CD1c-positive myeloid dendritic cell (primary cell): Measurements from ENCODE around the gene PPY.
"Not testable (repeated sequence)": the region's sequence is repeated elsewhere in the genome, so short reads cannot be mapped to it uniquely, and the experiment has no call there.

Source experiments
- DNase-seq: peaks from one replicate; pipeline ENCODE4 v3.0.0-alpha.2; 2016; ENCODE audit errors: extremely low spot score

Gene PPY

DNA sequence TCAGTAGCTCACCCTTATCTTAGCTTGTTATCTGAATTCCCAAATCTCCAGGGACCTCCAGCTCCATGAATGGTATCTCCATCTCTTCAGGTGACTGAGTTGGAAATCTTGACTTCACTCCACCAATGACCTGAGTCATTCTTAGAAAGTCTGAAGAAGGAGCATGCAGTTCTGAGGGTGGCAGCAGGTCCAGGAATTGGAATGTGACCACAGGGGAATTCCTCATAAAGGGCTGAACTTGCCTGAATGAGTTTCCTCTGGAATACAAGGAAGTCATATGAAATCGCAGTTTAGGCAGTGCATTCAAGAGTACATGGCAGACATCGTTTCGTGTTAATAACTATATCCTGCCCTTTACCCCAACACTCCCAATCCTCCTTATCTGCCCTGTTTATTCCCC lies 24.0 kb upstream of the PPY start:
- DNase-seq: no peak

DNA sequence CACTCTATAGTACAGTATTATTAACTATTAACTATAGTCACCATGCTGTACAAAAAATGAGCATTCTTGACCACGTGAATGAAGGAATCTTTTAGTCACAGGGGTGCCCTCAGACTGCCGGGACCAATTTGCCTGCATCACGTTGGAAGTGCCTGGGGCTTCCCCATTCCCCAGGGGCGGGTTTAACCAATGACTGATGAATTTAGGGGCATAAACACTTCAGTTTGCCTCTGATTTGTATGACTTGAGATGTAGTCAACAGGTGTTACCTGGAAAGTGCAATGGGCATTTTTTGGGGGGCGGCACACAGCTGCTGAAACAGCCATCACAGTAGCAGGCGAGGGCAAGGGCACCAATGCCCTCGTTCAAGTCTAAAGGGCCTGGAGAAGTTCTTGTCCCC lies 20.2 kb upstream of the PPY start:
- DNase-seq: no peak

DNA sequence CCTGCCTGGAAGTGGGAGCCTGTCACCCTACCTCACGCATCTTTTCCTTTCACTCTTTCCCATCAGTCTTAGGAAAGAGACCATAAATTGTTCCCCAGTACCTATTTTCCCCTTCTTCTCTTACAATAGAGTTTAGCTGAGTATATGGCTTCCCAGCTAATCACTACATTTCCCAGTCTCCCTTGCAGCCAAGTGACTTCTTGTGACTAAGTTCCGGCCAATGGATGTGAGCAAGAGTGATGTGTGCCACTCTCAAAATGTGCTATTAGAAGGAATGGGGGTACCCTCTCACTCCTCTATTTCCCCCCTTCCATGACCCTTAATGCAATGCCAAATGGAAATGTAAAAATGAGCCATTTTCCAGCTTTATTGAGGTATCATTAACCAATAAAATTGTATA lies 19.7 kb upstream of the PPY start:
- DNase-seq: no peak

DNA sequence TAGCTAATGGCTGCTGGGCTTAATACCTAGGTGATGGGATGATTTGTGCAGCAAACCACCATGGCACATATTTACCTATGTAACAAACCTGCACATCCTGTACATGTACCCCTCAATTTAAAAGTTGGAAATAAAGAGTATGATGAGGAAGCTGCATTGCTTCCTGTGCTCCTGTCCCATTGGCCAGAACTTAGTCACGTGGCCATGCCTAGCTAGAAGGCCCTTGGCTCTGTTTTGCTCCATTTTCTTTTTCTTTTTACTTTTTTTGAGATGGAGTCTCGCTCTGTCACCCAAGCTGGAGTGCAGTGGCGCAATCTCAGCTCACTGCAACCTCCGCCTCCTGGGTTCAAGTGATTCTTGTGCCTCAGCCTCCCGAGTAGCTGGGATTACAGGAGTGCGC lies 19.0 kb upstream of the PPY start:
- DNase-seq: not testable (repeated sequence)

DNA sequence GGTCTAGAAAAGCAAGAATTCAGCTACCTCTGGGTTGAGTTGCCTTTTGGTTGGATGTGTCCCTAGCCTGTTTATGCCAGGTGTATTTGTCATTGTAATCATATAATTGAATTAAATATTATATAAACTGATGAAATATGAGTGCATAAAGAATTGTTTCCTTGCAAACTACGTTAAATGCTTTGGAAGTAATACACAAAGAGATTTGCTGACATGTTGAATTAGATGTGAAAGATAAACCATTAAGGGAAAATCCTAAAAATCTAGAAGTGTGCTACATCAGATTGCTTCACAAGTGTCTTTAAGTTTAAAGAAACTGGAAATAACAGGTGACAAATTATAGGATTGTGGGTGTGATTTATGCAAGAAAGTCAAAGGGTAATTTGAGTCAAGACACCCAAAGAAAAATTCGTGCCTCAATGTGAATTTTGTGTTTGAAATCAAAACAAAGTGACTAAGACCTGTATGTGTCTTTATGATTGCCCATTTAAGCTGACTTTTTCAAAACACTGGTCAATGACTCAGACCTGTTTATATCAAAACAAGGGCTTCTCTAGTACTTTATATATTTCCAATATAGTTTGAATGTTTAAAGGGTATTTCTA lies 16.6 kb upstream of the PPY start:
- no peak for DNase-seq

DNA sequence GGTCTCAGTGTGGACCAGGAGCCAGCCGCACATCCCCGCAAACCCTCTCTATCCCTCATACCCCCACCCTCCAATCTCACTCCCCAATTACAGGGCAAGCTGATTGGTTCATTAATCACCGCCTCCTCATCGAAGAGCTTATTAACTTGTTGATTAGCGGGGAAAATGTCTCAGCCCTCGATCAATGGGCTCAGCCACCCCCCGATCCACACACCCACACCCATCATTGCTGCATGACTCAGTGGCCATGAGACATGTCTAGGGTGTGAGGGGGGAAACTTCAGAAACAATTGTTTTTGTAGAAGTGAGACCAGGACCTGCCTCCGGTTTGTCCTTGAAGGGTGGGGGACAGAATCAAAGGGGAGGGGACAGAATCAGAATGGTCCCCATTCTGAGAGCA lies 13.9 kb upstream of the PPY start:
- DNase-seq: no peak

DNA sequence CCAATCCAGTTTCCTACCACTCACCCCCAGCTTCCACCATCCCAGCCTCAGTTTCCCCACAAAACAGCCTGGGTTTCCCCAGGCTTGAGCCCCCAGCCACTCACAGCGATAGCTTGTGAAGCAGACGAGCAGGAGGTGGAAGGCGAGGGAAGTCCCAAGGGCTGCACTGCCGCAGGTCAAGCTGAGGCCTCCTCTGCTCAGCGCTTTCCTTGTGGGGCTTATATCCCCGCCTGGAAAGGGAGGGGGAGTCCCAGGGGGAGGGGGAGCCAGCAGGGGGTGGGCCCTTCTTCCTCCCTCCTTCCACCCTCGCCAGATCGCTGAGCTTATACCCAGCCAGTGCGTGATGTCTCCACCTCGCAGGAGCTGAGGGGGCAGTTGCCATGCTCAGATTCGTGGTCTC lies 11.5 kb upstream of the PPY start, which contains the start of gene PYY:
Gene PYY (minus strand): TSS at position 195 of the 400 bp plus-strand sequence. CDS start 457 bp downstream, outside the sequence.
- DNase-seq: no peak

DNA sequence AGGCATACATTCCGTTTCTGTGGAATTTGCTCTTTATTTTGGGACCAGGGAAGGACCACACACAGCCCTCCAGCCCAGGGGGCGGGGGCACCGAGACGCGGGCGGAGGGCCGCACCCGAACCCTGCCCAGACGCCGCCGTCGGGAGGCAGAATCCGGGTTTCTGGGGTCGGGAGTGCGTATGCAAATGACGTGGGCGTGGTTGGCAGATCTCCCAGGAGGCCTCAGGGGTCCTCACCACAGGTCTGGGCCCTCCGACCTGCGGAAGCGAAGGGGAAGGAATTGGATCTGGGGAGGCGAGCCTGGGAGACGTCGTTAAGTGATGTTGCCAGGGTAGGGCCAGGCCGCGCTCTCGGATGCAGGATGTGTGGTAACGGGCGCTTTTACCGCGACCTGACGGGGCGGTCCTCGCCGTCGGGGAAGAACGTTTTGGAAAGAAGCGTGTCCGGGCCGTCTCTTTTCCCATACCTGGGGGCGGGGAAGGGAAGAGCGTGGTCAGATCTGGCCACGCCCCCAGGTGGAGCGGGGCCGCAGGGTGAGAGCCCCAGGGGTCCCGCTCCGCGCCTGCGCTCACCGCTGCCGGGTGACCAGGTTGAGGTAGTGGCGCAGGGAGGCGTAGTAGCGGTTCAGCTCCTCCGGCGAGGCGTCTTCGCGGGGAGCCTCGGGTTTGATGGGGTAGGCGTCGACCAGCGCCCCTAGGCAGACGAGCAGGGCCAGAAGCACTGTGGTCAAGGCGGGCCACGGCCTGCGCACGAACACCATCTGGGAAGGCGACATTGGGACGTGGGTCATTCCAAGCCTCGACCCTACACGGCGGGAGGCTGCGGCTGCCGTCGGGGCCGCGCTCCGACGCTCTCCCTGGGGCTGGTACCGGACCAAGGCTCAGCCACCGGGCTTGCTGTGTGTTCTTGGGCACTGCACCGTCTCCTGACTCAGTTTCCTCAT lies 10.7 kb upstream of the PPY start:
- DNase-seq: no peak

DNA sequence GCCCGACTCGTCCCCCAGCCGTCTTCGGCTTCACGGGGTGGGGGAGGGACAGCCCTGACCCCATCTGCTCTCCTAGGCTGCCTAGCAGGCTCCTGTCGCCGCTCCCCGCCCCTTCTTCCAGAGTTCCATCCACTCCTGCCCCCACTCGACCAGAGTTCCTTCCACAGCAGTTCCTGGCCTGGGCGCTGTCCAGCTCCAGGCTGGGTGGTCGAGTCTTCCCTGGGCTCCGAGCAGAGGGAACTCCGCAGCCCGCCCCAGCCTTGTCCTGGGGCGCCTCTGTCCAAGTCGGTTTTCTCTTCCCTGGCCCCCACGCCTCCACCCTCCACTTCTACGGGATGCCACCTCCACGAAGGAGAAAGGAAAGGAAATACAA lies 10.1 kb upstream of the PPY start:
- no peak for DNase-seq

DNA sequence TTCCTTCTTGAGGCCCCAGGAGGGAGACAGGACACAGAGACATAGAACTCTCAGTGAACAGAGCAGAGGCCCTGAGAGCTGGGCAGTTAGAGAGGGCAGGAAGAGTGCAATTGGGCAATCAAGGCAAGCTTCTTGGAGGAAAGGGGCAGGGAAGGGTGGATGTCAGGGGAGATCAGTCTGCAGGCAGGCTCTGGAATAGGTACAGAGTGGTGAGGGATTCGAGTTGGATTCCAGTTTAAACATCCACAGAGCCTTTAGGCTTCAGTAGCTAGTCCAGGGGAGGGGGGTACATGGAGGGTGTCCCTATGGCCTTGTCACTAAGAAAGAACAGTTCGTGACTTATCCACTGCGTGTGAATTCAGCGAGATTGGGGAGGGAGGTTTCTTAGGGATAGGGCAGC lies 9.5 kb upstream of the PPY start:
- DNase-seq: no peak

DNA sequence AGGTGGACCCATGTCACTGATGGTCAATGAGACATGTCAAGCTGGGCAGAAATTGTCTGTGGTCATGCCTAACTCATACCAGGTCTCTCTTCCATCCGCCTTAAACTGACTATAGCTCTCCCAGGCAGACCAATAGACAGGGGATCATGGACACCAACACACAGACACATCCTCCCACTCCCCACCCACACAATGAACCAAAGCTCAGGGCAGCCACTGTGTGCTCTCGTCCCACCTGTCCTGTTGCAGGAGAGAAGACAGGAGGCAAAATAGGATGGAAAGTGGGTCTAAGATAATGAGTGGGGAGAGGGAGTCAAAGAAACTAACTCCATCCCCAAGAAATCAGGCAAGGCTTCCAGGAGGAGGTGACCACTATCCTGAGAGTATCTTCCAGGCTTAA lies 8.3 kb upstream of the PPY start:
- DNase-seq: no peak

DNA sequence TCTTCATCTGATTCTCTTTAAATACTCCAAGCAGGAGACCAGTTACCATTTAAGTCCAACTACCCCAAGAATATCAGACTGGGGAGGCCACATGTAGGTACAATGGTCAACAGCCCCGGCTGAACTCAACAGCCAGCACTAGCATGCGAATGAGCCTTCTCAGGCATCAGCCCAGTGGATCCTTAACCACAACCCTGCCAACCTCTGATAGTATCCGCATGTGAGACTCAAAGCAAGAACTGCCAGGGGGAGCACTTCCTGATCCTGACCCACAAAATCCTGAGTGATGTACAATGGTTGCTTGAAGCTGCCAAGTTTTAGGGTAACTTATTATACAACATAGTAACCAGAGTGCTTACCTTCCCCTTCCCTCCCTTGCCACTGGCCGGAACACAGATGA lies 7.5 kb upstream of the PPY start:
- DNase-seq: peak; percentile 19

DNA sequence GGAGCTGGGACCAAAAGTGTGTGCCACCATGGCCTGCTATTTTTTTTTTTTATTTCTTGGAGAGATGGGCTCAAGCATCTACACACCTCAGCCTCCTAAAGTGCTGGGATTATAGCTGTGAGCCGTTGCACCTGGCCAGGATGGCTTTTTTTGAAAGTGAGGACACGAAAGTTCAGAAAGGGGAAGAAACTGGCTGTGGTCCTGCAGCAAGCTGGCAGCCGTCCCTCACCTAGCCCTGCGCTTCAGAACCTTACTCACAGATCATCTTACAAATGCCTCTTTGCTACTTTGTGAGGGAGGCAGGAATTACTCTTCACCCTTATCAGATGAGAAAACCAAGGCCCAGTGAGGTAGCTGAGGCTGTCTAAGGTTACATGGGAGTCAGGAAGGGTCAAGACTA lies 4.5 kb upstream of the PPY start:
- no peak for DNase-seq

DNA sequence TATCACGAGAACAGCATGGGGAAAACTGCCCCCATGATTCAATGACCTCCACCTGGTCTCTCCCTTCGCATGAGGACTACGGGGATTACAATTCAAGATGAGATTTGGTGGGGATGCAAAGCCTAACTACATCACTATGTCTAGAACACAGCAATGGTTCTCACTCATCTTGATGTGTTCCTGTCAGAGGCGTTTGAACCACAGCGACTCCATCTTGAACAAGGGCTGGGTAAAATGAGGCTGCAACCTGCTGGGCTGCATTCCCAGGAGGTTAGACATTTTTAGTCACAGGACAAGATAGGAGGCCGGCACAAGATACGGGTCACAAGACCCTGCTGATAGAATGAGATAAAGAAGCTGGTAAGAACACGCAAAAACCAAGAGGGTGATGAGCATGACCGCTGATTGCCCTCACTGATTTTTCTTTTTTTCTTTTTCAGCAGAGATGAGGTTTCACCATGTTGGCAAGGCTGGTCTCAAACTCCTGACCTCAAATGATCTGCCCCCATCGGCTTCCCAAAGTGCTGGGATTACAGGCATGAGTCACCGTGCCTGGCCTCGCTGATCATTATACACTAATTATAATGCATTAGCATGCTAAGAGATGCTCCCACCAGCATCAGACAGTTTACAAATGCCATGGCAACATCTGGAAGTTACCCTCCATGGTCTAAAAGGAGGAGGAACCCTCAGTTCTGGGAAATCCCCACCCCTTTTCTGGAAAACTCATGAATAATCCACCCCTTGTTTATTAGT lies 3.0 kb upstream of the PPY start:
- no peak for DNase-seq

DNA sequence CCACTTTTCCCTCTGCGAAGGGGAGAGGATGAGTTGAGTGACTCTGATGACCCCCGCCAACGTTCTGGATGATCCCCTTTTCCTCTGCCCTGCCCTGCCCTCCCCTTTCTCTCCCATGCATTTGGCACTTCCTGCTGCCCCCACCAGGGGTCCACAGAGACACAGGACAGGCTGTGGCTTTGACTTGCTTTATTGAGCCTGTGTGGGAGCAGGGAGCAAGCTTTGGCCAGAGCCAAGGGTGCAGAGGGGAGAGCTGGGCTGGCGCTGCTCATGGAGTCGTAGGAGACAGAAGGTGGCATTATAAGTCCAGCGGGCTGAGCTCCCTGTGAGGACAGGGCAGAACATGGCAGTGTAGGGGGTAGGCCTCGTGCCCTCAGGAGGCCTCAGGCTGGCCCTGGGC lies 1.6 kb downstream of the PPY start:
- peak; percentile 17 for DNase-seq

DNA sequence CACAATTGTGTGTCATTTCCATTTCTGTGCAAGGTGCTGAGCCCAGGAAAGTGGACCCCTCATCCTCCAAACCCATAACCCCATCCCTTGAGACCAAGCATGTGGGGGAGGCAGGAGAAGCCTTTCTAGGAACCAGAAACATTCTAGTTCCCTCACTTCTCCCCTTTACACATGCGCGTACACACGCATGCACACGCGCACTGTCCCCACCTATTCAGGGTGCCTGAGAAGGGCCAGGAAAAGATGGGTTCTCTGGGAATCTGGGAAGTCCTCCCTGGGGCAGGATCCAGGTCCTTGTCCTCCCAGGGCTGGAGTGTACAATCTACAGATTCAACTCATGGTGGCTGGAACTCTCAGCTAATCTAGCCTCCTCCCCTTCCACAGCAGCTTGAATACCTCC lies 2.4 kb downstream of the PPY start:
- DNase-seq: no peak

DNA sequence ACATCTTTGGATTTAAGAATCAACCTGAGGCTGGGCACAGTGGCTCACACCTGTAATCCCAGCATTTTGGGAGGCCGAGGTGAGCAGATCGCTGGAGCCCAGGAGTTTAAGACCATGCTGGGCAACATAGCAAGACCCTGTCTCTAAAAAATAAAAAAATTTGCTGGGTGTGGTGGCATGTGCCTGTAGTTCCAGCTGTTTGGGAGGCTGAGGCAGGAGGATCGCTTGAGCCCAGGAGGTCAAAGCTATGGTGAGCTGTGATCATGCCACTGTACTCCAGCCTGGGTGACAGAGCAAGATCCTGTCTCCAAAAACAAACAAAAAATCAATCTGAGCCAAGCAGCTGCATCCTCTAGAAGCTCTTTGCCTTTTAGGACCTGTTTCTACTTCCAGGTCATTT lies 2.8 kb downstream of the PPY start:
- not testable (repeated sequence) for DNase-seq

DNA sequence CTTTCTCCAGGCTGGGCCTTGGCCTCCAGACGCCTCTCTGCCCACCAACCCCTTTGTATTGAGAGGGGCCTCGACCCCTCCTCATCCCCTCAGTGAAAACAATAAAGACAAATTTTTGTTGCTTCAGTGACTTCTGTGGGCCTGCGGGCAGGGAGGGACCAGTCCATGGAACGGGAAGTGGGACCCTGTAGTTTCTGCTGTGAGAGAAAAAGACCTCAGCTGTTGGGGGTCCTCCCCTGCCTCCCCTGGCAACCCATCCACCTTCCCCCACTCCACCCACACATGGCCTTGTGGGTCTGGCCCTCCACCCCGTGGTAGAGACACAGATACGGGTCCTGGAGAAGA lies 3.5 kb downstream of the PPY start:
- DNase-seq: no peak

DNA sequence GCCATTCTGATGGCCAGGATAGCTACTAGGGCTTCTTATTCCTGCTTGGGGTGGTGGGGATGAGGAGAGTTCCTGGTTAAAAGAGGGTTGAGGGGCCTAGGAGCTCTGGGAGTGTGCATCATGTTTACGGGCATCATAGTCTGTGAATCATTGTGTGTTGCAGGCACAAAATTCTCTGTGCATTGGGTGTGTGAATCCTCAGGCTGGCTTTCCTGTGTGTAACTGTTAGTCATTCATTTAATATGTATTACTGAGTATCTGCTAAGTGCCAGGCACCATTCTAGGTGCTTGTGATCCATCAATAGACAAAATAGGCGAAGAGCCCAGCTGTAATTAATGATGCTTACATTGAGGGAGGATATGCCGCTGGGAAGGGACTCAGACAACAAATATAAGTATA lies 5.8 kb downstream of the PPY start:
- no peak for DNase-seq

DNA sequence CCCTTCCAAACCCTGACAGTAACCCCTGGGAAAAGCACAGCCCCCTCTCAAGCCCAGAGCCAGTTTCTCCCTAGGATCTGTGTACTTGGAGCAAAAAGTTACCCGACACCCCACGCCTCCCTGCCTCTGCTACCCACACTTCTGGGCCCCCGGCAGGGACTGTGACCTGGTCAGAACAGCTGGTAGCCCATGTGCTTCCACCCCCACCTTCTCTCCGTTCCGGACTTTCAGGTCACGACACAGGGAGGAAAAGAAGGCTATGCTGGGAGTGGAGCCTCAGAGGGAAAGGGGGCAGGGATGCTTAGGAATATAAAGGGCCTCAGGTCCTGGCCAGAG lies 6.4 kb downstream of the PPY start:
- no peak for DNase-seq

DNA sequence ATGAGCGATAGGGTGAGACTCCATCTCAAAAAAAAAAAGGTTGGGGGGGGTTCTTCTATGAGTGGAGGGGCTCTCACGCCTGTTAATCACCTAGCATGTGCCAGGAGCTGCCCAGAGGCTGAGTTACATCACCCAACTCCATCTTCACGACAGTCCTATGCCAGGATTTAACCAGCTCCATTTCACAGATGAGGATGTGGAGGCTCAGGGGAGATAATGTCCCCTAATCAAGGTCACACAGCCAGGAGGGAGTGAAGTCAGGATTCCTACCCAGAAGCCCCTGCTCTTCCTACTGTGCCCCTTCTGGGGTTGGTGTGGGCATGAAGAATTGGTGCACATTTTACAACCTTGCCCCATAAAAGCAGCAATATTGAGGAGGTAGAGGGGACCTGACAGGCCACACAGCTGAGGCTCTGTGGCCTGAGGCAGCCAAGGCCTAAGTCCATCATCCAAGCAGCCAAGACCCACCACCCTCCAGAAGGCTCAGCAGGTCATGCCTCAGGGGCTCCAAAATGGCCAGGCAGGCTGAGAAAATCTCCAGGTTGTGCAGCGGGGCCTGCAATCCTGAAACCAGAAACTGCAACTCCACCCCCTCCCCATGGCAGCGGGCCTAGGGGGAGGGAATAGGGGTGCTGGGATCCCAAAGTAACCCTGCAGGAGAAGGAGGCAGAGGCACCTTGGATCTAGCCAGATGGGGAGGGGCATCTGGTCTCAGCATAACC lies 6.9 kb downstream of the PPY start:
- DNase-seq: no peak

DNA sequence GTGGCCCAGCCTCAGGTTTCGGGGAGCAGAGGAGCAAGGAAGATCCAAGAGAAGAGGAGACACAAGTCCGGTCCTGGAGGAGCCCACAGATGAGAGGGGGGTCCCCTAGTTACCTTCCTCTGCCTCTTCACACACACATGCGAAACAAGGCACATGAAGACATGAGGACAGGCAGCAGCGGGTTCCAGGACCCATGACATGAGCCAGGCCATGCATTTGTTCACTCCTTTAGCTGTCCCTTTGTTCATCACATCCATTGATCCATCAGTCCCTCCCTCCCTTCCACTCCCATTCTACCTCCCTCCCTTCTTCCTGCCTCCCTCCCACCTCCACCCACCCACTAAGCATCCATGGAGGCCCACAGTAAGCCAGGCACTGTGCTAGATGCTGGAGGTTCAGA lies 9.4 kb downstream of the PPY start:
- DNase-seq: no peak
